NCI-H146 (cell line): ENCODE data around the gene TINAG.

Source experiments
- DNase-seq: peaks from one replicate; lab custom pipeline; 2025; lab: John Stamatoyannopoulos, UW

TINAG gene

DNA sequence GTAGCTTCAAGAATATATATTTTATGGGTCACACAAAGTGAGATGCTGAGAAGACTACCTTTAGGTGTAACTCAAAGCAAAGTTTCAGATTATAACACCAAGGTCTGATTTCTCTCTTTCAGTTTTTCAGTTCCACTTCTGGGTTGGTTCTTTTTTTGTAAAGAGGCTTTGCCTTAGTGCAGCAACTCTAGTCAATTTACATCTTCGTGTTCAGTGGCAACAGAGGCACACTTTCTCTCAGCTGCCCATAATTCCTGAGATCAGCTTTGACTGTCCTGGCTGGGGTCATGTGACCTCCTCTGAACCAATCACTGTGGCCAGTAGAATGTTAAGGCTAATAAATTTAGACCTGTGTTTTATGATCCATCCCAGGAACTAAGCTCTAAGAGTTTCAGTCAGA, 120.2 kb downstream of the TINAG start:
- DNase-seq: no peak

DNA sequence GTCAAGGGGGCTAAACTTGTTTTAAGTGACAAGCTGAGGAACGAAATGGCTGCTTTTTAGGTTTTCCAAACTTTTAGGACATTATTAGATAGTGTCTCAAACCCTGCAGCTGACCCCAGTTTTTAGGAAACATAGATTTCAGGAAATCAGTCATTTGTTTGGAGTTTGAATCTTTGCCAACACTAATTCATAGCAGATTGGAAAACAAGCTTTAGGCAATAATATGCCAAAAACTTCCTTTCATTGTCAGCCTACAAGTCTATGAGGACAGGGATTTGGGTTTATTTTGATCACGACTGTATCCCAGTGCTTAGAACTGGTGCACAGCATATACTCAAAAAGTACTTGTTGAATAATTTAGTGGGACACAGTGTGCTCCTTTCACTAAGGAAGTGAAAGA, 123.2 kb downstream of the TINAG start:
- DNase-seq: no peak
